ENCODE measurements around the gene SLU7. TPM values are rescaled to one million over a fixed set of nuclear protein-coding genes. Genes with fewer than 3 reads are reported as not detected.
A peak's percentile ranks its signal among the peaks of the same experiment; 100 is the strongest.

The SLU7 gene
- total RNA-seq, 1 donor from 2014 or later, result 46.9 TPM

DNA sequence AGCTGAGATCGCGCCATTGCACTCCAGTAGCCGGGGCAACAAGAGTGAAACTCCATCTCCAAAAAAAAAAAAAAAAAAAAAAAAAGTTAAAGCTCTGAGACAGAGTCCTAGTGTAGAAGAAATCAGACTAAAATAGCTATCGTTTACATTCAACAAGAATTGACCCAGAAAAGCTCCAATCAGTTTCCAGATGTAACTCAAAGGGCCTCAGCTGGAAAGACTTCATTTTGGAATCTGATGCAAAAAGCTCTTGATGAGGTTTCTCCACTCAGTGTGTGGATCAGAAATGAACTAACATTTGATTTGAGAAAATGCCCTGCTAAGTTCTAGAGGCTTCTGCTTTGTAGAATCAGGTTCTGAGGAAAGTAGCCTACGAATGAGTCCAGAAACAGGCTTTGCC, 41.2 kb downstream of the SLU7 start:
- ATAC-seq, result no peak
- intact Hi-C loops (cut with DNase I), result no loop called here

GRCh38 chr5:160376416-160376815, 42.5 kb downstream of the SLU7 start:
- intact Hi-C loops (cut with DNase I), result no loop called here
- no peak for DNase-seq (ENCODE audit: missing footprints)
- ATAC-seq, result no peak

More for the DNA sequence above, 41.2 kb downstream of the SLU7 start:
- no peak for DNase-seq (ENCODE audit: missing footprints)

DNA sequence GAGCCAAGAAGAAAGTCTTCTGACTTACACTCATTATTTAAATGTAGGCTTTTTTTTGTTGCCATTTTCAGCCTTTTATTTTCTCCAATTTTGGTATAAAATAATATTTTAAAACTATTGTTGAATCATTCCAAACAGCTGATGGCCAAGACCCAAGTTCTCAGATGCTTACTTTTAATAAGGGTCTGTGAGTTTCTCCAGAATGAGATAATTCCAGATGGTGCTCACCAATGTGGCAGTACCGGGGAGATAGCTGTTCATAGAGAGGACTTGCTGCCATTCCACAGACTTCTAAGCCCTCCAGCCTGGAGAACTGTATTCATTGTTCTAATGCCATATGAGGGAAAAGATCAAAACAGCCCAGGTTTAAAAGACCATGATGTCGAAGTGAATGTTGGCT, 43.2 kb downstream of the SLU7 start:
- DNase-seq (ENCODE audit: missing footprints) (no peak), ATAC-seq (no peak)
- intact Hi-C loops (cut with DNase I), result no loop called here

DNA sequence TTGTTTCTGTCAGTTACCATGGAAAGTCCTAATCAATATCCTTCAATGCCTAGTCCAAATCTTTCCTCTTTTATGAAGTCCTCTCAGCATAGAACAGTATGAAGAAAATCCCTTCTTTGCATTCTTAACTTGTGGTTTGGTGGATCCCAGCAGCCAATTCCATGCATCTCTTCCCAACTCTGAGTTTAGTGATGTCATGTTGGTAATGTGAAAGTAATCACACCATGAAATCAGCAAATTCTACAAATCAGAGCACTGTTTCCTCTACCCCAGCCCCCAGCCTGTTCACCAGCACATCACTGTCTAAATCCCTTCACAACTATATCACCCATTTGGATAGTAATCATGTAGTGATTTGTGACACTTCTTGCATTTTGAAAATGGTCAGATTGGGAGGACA, 43.7 kb downstream of the SLU7 start:
- DNase-seq (ENCODE audit: missing footprints) (no peak), ATAC-seq (no peak)
- intact Hi-C loops (cut with DNase I), result no loop called here

- intact Hi-C loops (cut with DNase I), result no loop called here
- no peak for ATAC-seq
- no peak for DNase-seq (ENCODE audit: missing footprints)
Measured at GRCh38 chr5:160371294-160371693, 47.6 kb downstream of the SLU7 start.

DNA sequence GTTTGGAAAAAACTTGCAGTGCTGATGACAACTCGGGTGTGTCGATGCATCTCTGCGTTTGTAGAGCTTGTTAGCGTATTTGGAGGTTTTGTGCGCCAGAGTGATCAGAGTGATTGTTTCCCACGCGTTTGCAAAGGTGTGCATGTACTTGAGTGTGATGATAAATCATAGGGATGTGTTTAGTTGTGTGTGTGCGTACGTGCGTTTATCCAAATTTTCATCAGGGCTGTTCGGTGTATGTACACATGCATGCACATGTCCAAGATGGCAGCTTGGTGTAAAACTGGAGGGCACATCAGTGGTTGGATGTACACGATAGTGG, 48.2 kb downstream of the SLU7 start:
- DNase-seq (ENCODE audit: missing footprints) (no peak), ATAC-seq (no peak)
- intact Hi-C loops (cut with DNase I), result no loop called here

DNA sequence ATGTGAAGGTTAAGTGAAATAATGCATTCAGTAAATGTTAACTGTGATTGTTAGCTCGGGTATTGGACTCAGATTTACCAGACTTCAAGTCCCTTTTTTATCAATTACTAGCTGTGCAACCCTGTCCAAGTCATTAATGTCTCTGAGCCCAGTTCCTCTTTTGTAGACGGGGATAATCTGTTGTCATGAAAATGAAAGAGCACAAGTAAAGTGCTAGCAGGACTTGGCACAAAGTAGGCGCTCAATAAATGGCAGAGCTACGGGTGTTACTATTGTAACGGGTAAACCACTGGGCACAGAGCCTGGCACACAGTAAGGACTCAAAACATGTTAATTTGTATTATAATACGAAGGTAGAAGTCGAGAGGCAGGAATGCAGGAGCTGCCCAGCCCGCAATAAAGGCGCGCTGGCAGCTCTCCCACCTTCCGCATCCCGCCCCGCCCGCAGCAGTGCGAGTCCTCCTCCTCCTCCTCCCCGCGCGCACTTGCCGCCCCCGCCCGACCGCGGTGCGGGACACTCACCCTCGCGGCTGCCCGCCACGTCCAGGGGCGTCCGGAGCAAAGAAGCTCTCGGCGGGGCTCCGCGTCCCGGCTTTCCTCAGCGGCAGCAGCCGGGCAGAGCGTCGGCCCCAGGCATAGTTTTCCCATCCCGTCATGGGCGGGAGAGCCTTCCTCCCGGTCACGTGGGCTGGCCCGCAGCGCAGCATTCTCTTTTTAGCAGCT, 48.7 kb downstream of the SLU7 start, which contains the start of gene C1QTNF2:
Gene C1QTNF2 (minus strand): TSS at position 637 of the 723 bp plus-strand sequence. CDS start 15,615 bp downstream, outside the sequence.
- DNase-seq (ENCODE audit: missing footprints) (peak; percentile 79), ATAC-seq (peak; percentile 83)
- intact Hi-C loops (cut with DNase I), result no loop called here

GRCh38 chr5:160367885-160368284, 51.0 kb downstream of the SLU7 start:
- DNase-seq (ENCODE audit: missing footprints) (no peak), ATAC-seq (no peak)
- intact Hi-C loops (cut with DNase I), result no loop called here

GRCh38 chr5:160367261-160367660, 51.6 kb downstream of the SLU7 start:
- intact Hi-C loops (cut with DNase I), result no loop called here

GRCh38 chr5:160366230-160366629, 52.7 kb downstream of the SLU7 start:
- intact Hi-C loops (cut with DNase I), result no loop called here
- ATAC-seq (no peak), DNase-seq (ENCODE audit: missing footprints) (no peak)

More at GRCh38 chr5:160367261-160367660, 51.6 kb downstream of the SLU7 start:
- DNase-seq (ENCODE audit: missing footprints) (no peak), ATAC-seq (no peak)

DNA sequence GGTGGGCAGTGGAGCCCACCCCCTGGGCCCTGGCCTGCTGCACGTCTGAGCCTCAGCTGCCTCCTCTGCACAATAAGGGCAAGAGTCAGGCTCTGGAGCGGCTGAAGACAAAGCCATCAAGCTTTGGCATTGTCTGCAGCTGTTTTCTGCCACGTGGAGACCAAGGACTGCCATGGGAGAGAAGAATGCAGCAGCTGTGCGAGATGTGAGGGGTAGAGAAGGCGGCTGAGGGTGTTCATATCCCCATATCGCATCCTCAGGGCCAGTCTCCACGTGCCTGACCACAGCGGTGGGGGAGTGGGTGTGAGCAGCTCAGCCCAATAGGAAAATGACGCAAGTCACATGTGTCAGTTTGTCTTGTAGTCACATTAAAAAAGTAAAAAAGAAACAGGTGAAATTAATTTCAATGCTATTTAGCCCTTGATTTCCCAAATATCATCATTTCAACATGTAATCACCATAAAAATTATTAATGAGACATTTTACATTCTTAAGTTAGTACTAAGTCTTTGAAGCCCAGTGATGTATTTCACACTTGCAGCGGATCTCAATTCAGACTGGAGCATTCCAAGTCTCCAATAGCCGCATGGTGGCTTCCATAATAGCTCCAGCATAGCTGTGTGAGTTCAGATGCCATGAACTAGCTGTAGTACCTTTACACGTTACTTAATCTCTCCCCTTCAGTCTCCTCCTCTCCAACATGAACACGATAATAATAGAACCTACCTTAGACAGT, 55.1 kb downstream of the SLU7 start:
- ATAC-seq, result no peak
- DNase-seq (ENCODE audit: missing footprints), result no peak
- intact Hi-C loops (cut with DNase I), result no loop called here

- ATAC-seq, result peak; percentile 35
Measured at GRCh38 chr5:160363211-160363610, 55.7 kb downstream of the SLU7 start.

GRCh38 chr5:160361624-160362228, 57.2 kb downstream of the SLU7 start:
- ATAC-seq (no peak), DNase-seq (ENCODE audit: missing footprints) (no peak)
- intact Hi-C loops (cut with DNase I), result no loop called here

More at GRCh38 chr5:160363211-160363610, 55.7 kb downstream of the SLU7 start:
- no peak for DNase-seq (ENCODE audit: missing footprints)
- intact Hi-C loops (cut with DNase I), result no loop called here

DNA sequence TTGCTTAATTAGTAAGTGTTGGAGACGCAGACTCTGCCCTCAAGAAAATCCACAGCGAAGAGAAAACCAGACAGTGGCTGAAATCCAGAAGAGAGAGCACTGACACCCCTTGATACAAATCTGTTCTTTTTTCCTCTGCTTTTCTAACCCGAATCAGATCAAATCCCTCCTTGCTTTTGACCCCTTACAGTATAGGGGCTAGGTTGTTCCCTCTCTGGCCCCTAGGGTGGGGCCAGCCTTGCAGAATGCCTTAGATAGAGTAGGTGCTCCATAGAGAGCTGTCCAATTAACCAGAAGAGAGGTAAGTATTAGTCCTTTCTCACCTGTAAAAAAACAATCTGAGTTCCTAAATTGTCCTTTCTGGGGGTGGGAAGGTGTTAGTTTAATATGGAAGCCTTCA, 58.6 kb downstream of the SLU7 start:
- intact Hi-C loops (cut with DNase I), result no loop called here
- DNase-seq (ENCODE audit: missing footprints) (no peak), ATAC-seq (no peak)

DNA sequence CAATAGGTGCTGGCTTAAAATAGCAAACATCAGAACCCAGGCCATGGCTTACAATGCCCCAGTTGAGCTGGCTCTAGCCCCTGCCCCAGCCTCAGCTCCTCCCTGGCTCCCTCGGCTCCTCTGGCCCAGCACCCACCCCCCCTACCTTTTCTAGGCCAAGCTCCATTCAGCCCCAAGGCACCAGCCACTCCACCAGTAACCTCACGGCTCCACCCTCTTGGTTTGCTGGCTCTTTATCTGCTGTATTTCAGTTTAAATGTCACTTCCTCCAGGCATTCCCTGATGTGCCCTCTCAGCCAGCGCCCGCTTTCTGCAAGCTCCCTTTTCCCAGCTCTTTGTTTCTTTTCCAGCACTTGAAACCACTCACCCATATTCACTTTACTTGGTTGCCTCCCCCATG, 59.1 kb downstream of the SLU7 start:
- ATAC-seq (no peak), DNase-seq (ENCODE audit: missing footprints) (no peak)
- intact Hi-C loops (cut with DNase I), result no loop called here

DNA sequence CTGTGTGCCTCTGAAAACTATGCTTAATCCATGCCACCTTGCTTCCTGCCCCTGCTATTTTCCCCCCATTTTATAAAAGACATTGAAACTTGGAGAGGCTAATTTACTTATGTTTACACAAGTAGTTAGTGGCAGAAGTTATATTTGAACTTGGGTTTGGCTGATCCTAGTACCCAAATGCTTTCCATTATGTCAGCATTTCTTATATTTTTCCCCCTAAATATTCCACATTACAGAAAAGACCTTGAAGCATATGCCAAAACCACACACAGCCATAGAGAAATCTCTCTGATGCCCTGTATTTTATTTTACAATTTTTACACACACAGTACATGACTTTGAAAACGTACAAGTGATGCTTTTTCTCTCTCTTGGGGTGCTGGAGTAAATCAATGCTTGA, 59.6 kb downstream of the SLU7 start:
- intact Hi-C loops (cut with DNase I), result no loop called here
- ATAC-seq (no peak), DNase-seq (ENCODE audit: missing footprints) (no peak)

DNA sequence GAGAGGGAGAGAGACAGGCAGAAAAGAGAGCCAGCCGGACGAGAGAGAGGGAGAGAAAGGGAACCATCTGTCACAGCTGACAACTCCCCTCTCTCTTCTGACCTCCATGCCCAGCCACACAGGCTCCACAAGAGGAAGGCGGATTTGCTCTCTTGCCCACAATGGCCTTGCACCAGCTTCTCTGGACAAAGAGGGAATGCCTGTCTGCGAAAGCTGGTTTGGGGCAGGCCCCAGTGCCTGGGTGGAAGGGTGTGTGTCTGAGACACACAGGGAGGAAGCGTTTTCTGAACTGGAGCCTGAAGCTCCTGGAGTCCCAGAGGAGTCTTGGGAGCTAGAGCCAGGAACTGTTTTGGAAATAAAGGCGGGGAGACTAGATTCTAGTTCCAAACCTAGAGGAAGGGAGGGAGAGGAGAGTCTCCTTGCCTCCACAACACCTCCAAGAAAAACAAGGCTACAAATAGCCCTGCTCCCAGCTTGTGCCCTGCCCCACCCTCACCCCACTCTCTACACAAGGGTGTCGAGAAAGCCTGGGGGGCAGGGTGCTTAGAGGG, 60.9 kb downstream of the SLU7 start:
- ATAC-seq, result peak; percentile 73
- intact Hi-C loops (cut with DNase I), result no loop called here
- no peak for DNase-seq (ENCODE audit: missing footprints)

- DNase-seq (ENCODE audit: missing footprints), result no peak
- intact Hi-C loops (cut with DNase I), result no loop called here
- peak; percentile 11 for ATAC-seq
Measured at GRCh38 chr5:160357394-160357793, 61.5 kb downstream of the SLU7 start.

DNA sequence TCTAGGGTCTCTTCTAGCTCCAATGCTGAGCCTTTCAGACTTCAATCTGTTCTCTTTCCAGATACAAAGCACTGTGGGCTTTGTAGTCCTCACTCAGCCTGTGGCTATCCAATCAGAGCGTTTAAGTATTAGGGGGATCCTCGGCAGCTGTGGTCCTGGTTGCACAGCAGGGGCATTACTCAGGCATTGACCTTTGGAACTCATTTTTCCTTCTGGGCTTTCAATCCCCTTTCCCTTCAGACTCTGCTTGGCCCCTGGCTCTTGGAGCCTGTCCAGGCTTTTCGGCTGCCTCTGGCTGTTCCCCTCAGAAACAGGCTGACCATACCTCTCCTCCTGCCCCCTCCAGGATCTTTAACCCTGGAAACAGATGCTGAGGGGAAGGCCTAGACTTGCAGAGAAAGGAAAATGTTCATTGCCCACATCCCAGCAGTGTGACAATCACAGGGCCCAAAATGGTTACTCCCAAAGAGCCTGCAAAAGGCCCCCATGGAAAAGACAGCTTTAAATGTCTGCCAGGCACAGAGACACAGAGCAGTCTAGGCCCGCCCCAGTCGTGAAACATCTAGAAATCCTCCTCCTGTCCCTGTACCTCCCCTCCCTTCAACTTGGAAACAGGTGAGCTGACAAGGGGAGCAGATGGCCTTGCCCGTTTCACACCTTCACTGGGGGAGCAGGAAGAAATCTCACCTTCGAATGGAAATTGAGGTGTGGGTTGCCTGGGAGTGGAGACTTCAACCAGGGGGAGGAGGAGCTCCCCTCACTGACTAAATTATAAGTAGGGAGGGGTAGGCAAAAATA, 62.1 kb downstream of the SLU7 start:
- intact Hi-C loops (cut with DNase I), result no loop called here
- no peak for ATAC-seq

More for the DNA sequence above, 62.1 kb downstream of the SLU7 start:
- no peak for DNase-seq (ENCODE audit: missing footprints)

Measured in Right ventricle myocardium inferior (tissue), 1 donor.